IMR-90 (cell line): ENCODE measurements around the gene HOXD12. TPM values are rescaled to one million over a fixed set of nuclear protein-coding genes. Genes with fewer than 3 reads are reported as not detected.

Experiments used
- ATAC-seq: fragments of 200-7000 bp; cut with Tn5 transposase; 2 replicates; pipeline ENCODE4 v1.9.1; 2020; ENCODE audit warnings: low read depth, mild to moderate bottlenecking, moderate library complexity
- BruUV-seq: library from RNA; stranded (reverse); fragments of 400-500 nt; replicated peaks from 2 replicates; lab custom pipeline; 2021; lab: Mats Ljungman, UMichigan
- CTCF ChIA-PET: fragments of 300-600 bp; formaldehyde crosslinking; extraction: SDS; loops from one replicate; lab custom pipeline; 2021; ENCODE audit warnings: antibody characterized with exemption; lab: Yijun Ruan, JAX
- POLR2A ChIA-PET: fragments of 300-600 bp; sonication (Branson Sonifier 250); formaldehyde crosslinking; loops from one replicate; lab custom pipeline; 2022; ENCODE audit warnings: antibody characterized with exemption; ENCODE audit not compliant: unreplicated experiment; lab: Charles Lee
- DNase-seq: peaks from one replicate; pipeline ENCODE4 v3.0.0; 2013
- H2AFZ ChIP-seq: replicated peaks from 2 replicates; pipeline ENCODE3; 2013; ENCODE audit warnings: low read length, mild to moderate bottlenecking; ENCODE audit not compliant: poor library complexity
- H2AK5ac ChIP-seq: 2 replicates; pipeline ENCODE4 v1.6.1; 2013; ENCODE audit warnings: low read depth, low read length, inconsistent platforms
- H2AK9ac ChIP-seq: replicated peaks from 2 replicates; pipeline ENCODE3; 2013; ENCODE audit warnings: mild to moderate bottlenecking, low read depth, low read length, moderate library complexity; ENCODE audit not compliant: poor library complexity
- H2BK120ac ChIP-seq: 2 replicates; pipeline ENCODE4 v1.6.1; 2013; ENCODE audit warnings: low read depth, low read length, inconsistent platforms
- H2BK15ac ChIP-seq: 3 replicates; pipeline ENCODE4 v1.6.1; 2013; ENCODE audit warnings: low read depth, low read length, inconsistent platforms
- H2BK20ac ChIP-seq: 2 replicates; pipeline ENCODE4 v1.6.1; 2013; ENCODE audit warnings: low read depth, mild to moderate bottlenecking, inconsistent platforms, low read length, moderate library complexity
- H2BK5ac ChIP-seq: 2 replicates; pipeline ENCODE4 v1.6.1; 2013; ENCODE audit warnings: mild to moderate bottlenecking, low read depth, low read length, inconsistent platforms; ENCODE audit not compliant: poor library complexity, severe bottlenecking
- H3K14ac ChIP-seq: replicated peaks from 2 replicates; pipeline ENCODE4 v1.6.1; 2013; ENCODE audit warnings: low read depth, low read length, inconsistent platforms
- H3K18ac ChIP-seq: 2 replicates; pipeline ENCODE4 v1.6.1; 2013; ENCODE audit warnings: low read depth, low read length, control low read depth
- H3K23ac ChIP-seq: 2 replicates; pipeline ENCODE4 v1.6.1; 2013; ENCODE audit warnings: low read depth, low read length, inconsistent platforms
- H3K27ac ChIP-seq: 2 replicates; pipeline ENCODE4 v1.5.1; 2013; ENCODE audit warnings: mild to moderate bottlenecking, control low read depth, low read length; ENCODE audit not compliant: insufficient read depth
- H3K27me3 ChIP-seq: 2 replicates; pipeline ENCODE4 v1.6.1; 2013; ENCODE audit warnings: low read length; ENCODE audit not compliant: control insufficient read depth, insufficient read depth
- H3K36me3 ChIP-seq: 2 replicates; pipeline ENCODE4 v1.6.1; 2013; ENCODE audit warnings: low read length, mixed read lengths; ENCODE audit not compliant: control insufficient read depth, insufficient read depth
- H3K4ac ChIP-seq: 2 replicates; pipeline ENCODE4 v1.6.1; 2013; ENCODE audit warnings: low read depth, low read length, inconsistent platforms
- H3K4me1 ChIP-seq: 2 replicates; pipeline ENCODE4 v1.6.1; 2013; ENCODE audit warnings: low read length, mixed read lengths; ENCODE audit not compliant: control insufficient read depth, insufficient read depth
- H3K4me2 ChIP-seq: 2 replicates; pipeline ENCODE4 v1.6.1; 2013; ENCODE audit warnings: low read depth, mild to moderate bottlenecking, control low read depth, low read length, moderate library complexity
- H3K4me3 ChIP-seq: 2 replicates; pipeline ENCODE4 v1.5.1; 2013; ENCODE audit warnings: low read depth, mild to moderate bottlenecking, control low read depth, low read length, moderate library complexity; ENCODE audit not compliant: insufficient read depth
- H3K56ac ChIP-seq: 2 replicates; pipeline ENCODE4 v1.6.1; 2013; ENCODE audit warnings: low read length, inconsistent platforms; ENCODE audit not compliant: insufficient read depth; ENCODE audit errors: extremely low read depth
- H3K79me1 ChIP-seq, 2 experiments: 2 replicates each; pipeline ENCODE4 v1.6.1; 2013; ENCODE audit warnings: low read length in 2 of 2, inconsistent platforms in 1 of 2, low read depth in 1 of 2
- H3K9ac ChIP-seq: 2 replicates; pipeline ENCODE4 v1.6.1; 2013; ENCODE audit warnings: low read depth, low read length, control low read depth
- H3K9me1 ChIP-seq: 2 replicates; pipeline ENCODE4 v1.6.1; 2013; ENCODE audit warnings: low read length, inconsistent platforms; ENCODE audit not compliant: insufficient read depth
- H3K9me3 ChIP-seq: 2 replicates; pipeline ENCODE4 v1.6.1; 2013; ENCODE audit warnings: low read length; ENCODE audit not compliant: control insufficient read depth, insufficient read depth
- H4K20me1 ChIP-seq: 2 replicates; pipeline ENCODE4 v1.6.1; 2013; ENCODE audit warnings: low read length, inconsistent platforms; ENCODE audit not compliant: insufficient read depth
- H4K5ac ChIP-seq: 2 replicates; pipeline ENCODE4 v1.6.1; 2013; ENCODE audit warnings: mild to moderate bottlenecking, low read depth, low read length, control low read depth
- H4K8ac ChIP-seq, 2 experiments: 2 replicates each; pipeline ENCODE4 v1.6.1; 2013; ENCODE audit warnings: low read depth in 2 of 2, low read length in 2 of 2, control low read depth in 1 of 2, inconsistent platforms in 1 of 2
- H4K91ac ChIP-seq: 2 replicates; pipeline ENCODE4 v1.6.1; 2013; ENCODE audit warnings: low read depth, low read length, inconsistent platforms; ENCODE audit not compliant: insufficient read depth
- BHLHE40 ChIP-seq: fragments of 150-350 bp; IDR thresholded peaks from 2 replicates; pipeline ENCODE4 v1.6.1; 2016; ENCODE audit warnings: mild to moderate bottlenecking, low read depth, low read length
- CEBPB ChIP-seq: IDR thresholded peaks from 2 replicates; pipeline ENCODE4 v1.6.1; 2012; ENCODE audit warnings: low read depth, low read length, improper control_type of control experiment
- CHD1 ChIP-seq: IDR thresholded peaks from 2 replicates; pipeline ENCODE4 v1.6.1; 2012; ENCODE audit warnings: low read depth, low read length, improper control_type of control experiment
- CTCF ChIP-seq: conservative IDR thresholded peaks from 2 replicates; pipeline ENCODE4 v1.5.1; 2012; ENCODE audit warnings: mild to moderate bottlenecking, low read depth, low read length, improper control_type of control experiment
- ELK1 ChIP-seq: fragments of 150-350 bp; IDR thresholded peaks from 2 replicates; pipeline ENCODE4 v1.6.1; 2016; ENCODE audit warnings: low read depth, mild to moderate bottlenecking, low read length, moderate library complexity, borderline replicate concordance
- FOS ChIP-seq: fragments of 150-350 bp; IDR thresholded peaks from 2 replicates; pipeline ENCODE4 v1.6.1; 2016; ENCODE audit warnings: low read depth, low read length
- MAFK ChIP-seq: IDR thresholded peaks from 2 replicates; pipeline ENCODE4 v1.6.1; 2012; ENCODE audit warnings: low read depth, low read length, improper control_type of control experiment
- MAZ ChIP-seq: IDR thresholded peaks from 2 replicates; pipeline ENCODE4 v1.6.1; 2012; ENCODE audit warnings: low read depth, mild to moderate bottlenecking, low read length, improper control_type of control experiment, moderate library complexity, borderline replicate concordance
- MXI1 ChIP-seq: IDR thresholded peaks from 2 replicates; pipeline ENCODE4 v1.6.1; 2012; ENCODE audit warnings: low read depth, mild to moderate bottlenecking, low read length, moderate library complexity, borderline replicate concordance
- NFE2L2 ChIP-seq: fragments of 150-350 bp; IDR thresholded peaks from 2 replicates; pipeline ENCODE4 v1.6.1; 2016; ENCODE audit warnings: low read depth, mild to moderate bottlenecking, low read length
- POLR2A ChIP-seq: IDR thresholded peaks from 2 replicates; pipeline ENCODE4 v1.6.1; 2012; ENCODE audit warnings: mild to moderate bottlenecking, low read depth, low read length
- RAD21 ChIP-seq: IDR thresholded peaks from 2 replicates; pipeline ENCODE4 v1.6.1; 2012; ENCODE audit warnings: low read length, improper control_type of control experiment
- RCOR1 ChIP-seq: IDR thresholded peaks from 2 replicates; pipeline ENCODE4 v1.6.1; 2012; ENCODE audit warnings: mild to moderate bottlenecking, low read length, improper control_type of control experiment; ENCODE audit not compliant: insufficient replicate concordance
- RFX5 ChIP-seq: IDR thresholded peaks from 2 replicates; pipeline ENCODE4 v1.8.0; 2012; ENCODE audit warnings: low read depth, mild to moderate bottlenecking, low read length, moderate library complexity
- SMC3 ChIP-seq: fragments of 150-350 bp; IDR thresholded peaks from 2 replicates; pipeline ENCODE4 v1.6.1; 2016; ENCODE audit warnings: low read depth, mild to moderate bottlenecking, antibody characterized with exemption, low read length, moderate library complexity
- USF2 ChIP-seq: fragments of 150-350 bp; IDR thresholded peaks from 2 replicates; pipeline ENCODE4 v1.6.1; 2017; ENCODE audit warnings: mild to moderate bottlenecking, antibody characterized with exemption, low read length, low read depth
- WGBS, 2 experiments: methylation state at CpG; one replicate each; pipeline versions ENCODE4 v1.1.5 to v1.1.7; 2013; ENCODE audit warnings: missing lambda C conversion rate in 2 of 2; ENCODE audit not compliant: insufficient read length in 1 of 2; ENCODE audit errors: extremely low coverage in 2 of 2; 5-methylcytosine and 5-hydroxymethylcytosine counted together
- dilution Hi-C: fragments of 300-500 bp; cut with HindIII; formaldehyde crosslinking; loops from one replicate; pipeline ENCODE4 v1.14.3; 2018; ENCODE audit warnings: low sequenced_read_pairs; ENCODE audit not compliant: unreplicated experiment
- in situ Hi-C: fragments of 300-500 bp; cut with MboI; formaldehyde crosslinking; loops from 3 replicates; pipeline ENCODE4 v1.14.3; 2019; ENCODE audit warnings: low sequenced_read_pairs, inconsistent platforms, mixed read lengths
- intact Hi-C: fragments of 100-400 bp; cut with micrococcal nuclease; formaldehyde crosslinking; loops from 2 replicates; pipeline ENCODE4 v1.10.0; 2022
- polyA plus RNA-seq, 3 experiments: library from polyadenylated mRNA; depleted of rRNA; stranded (reverse); fragments of >200 nt; gene quantifications; 2 replicates each; pipeline ENCODE4 v1.2.3, GENCODE V29; 2012; ENCODE audit warnings: low replicate concordance in 1 of 3
- total RNA-seq: library from RNA; depleted of rRNA; stranded (reverse); fragments of >200 nt; gene quantifications from 2 replicates; pipeline ENCODE4 v1.2.3, GENCODE V29; 2012

HOXD12 gene
- total and polyA plus RNA-seq, 2 of the 4 experiments (the other 2 are of a cell fraction): not detected

GRCh38 chr2:176056406-176056805 is 43.2 kb upstream of the HOXD12 start (continued):
- TF ChIP-seq CTCF: no peak

GRCh38 chr2:176063958-176064357 is 35.6 kb upstream of the HOXD12 start:
- no peaks in the 10 kb centered on the region for H3K4me1 ChIP-seq
- no peak overlapping the region for H2AFZ ChIP-seq
- H3K14ac ChIP-seq: no peak overlapping the region
- no peak overlapping the region for H4K5ac ChIP-seq
- H3K18ac ChIP-seq: no peak overlapping the region
- no peak overlapping the region for H3K4ac ChIP-seq
- no peaks in the 10 kb centered on the region for H3K9me1 ChIP-seq
- ChIA-PET CTCF (no interaction called here), POLR2A (no interaction called here)
- in situ Hi-C loops: no loop called here
- H3K27ac ChIP-seq: no peak overlapping the region
- BruUV-seq: no TSS peak
- H2AK9ac ChIP-seq: no peak overlapping the region
- no peaks in the 10 kb centered on the region for H3K36me3 ChIP-seq
- intact Hi-C loops: no loop called here
- no peak overlapping the region for H2BK5ac ChIP-seq
- WGBS, 2 experiments: no CpG with 5 or more reads among the region's 2 CpGs
- H2BK120ac ChIP-seq: no peak overlapping the region
- H3K4me2 ChIP-seq: no peak overlapping the region
- H3K56ac ChIP-seq: no peak overlapping the region
- H2AK5ac ChIP-seq: no peak overlapping the region
- dilution Hi-C loops: no loop called here
- H3K79me1 ChIP-seq: no peaks in the 10 kb centered on the region
- DNase-seq (no peak), ATAC-seq (no peak)
- no peak overlapping the region for H4K8ac ChIP-seq
- H4K91ac ChIP-seq: no peak overlapping the region
- no peak overlapping the region for H2BK15ac ChIP-seq
- H3K9ac ChIP-seq: no peak overlapping the region
- no peak overlapping the region for H2BK20ac ChIP-seq
- peaks cover 32% of the 10 kb centered on the region for H3K27me3 ChIP-seq
- no peak overlapping the region for H3K23ac ChIP-seq
- H3K9me3 ChIP-seq: no peaks in the 10 kb centered on the region; the same call in 1 of the 2 replicates
- no peak overlapping the region for H3K4me3 ChIP-seq
- H4K20me1 ChIP-seq: no peaks in the 10 kb centered on the region
- TF ChIP-seq NFE2L2 (no peak), MAZ (no peak), MAFK (no peak), SMC3 (no peak), CEBPB (no peak), USF2 (no peak), RFX5 (no peak), FOS (no peak), RAD21 (no peak), RCOR1 (no peak), BHLHE40 (no peak), POLR2A (no peak), CHD1 (no peak), MXI1 (no peak), ELK1 (no peak)
